Endothelial cell of umbilical vein (primary cell): ENCODE results near the gene GBF1.

Experiments used
- EZH2 ChIP-seq: IDR thresholded peaks from 2 replicates; pipeline ENCODE4 v1.6.1; 2012; ENCODE audit warnings: borderline replicate concordance, low read depth, mild to moderate bottlenecking, moderate library complexity, low read length, inconsistent platforms; ENCODE audit not compliant: severe bottlenecking
- FOS ChIP-seq: IDR thresholded peaks from 2 replicates; pipeline ENCODE4 v1.6.1; 2011; ENCODE audit warnings: mild to moderate bottlenecking, low read length, moderate library complexity, borderline replicate concordance; ENCODE audit not compliant: insufficient read depth
- GATA2 ChIP-seq: IDR thresholded peaks from 2 replicates; pipeline ENCODE4 v1.7.0; 2011; ENCODE audit warnings: low read depth, mild to moderate bottlenecking, moderate library complexity, mixed read lengths, low read length; ENCODE audit not compliant: insufficient read length, insufficient read depth
- JUN ChIP-seq: IDR thresholded peaks from 2 replicates; pipeline ENCODE4 v1.6.1; 2011; ENCODE audit warnings: borderline replicate concordance, low read depth; ENCODE audit not compliant: insufficient read length, insufficient read depth
- MYC ChIP-seq: IDR thresholded peaks from one replicate; pipeline ENCODE4 v1.6.1; 2011; ENCODE audit warnings: mild to moderate bottlenecking, low read depth, low read length
- POLR2A ChIP-seq: IDR thresholded peaks from 2 replicates; pipeline ENCODE4 v1.6.1; 2012; ENCODE audit warnings: low read depth, mild to moderate bottlenecking, control low read depth, low read length
- POLR2AphosphoS5 ChIP-seq: IDR thresholded peaks from 2 replicates; pipeline ENCODE4 v1.6.1; 2012; ENCODE audit warnings: low read depth, mild to moderate bottlenecking, control low read depth, low read length, moderate library complexity; ENCODE audit not compliant: insufficient read depth
- TF ChIP-seq, protein P1 (sequence below), 2 donors: IDR thresholded peaks; 1 replicate in 1 of 2; 2 replicates in 1 of 2; pipeline ENCODE4 v1.5.1; 2011; ENCODE audit warnings: low read length in 2 of 2, mild to moderate bottlenecking in 2 of 2, moderate library complexity in 2 of 2, control low read depth in 1 of 2, inconsistent platforms in 1 of 2, low read depth in 1 of 2; ENCODE audit not compliant: insufficient read depth in 1 of 2; ENCODE audit errors: extremely low read depth in 1 of 2
- TF ChIP-seq, protein P2 (sequence below): IDR thresholded peaks from 2 replicates; pipeline ENCODE4 v1.6.1; 2011; ENCODE audit not compliant: insufficient read depth, insufficient read length

DNA sequence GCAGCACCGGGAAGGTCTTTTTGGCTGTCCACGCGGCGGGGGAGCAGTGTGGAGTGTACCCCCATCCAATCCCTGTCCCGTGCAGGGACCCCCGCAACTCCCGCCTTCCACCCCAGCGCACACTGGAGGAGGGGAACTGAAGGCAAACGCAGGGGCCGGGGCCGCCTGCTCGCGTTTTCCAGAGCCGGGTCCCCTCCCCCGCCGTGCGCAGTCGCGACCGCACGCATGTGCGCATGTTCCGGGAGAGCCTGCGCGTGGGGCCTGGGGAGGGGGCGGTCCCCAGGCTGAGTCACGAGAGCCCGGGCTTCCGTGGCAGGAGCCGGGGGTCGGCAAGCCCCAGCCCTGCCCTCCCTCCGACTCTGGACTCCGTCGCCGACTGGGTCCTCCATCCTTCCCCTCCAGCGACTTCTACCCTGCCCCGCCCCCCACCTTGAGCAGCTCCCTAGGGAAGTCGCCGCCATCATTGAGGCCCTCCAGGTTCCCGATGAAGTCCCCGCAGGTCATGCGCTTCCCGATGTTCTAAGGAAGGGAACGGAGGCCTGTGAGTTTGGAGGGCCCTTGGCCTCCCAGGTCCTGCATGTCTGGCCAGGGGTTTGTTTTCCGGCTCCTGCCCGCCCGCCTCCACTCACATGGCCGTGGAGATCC is 165.2 kb downstream of the GBF1 start:
- TF ChIP-seq, protein P1, sequence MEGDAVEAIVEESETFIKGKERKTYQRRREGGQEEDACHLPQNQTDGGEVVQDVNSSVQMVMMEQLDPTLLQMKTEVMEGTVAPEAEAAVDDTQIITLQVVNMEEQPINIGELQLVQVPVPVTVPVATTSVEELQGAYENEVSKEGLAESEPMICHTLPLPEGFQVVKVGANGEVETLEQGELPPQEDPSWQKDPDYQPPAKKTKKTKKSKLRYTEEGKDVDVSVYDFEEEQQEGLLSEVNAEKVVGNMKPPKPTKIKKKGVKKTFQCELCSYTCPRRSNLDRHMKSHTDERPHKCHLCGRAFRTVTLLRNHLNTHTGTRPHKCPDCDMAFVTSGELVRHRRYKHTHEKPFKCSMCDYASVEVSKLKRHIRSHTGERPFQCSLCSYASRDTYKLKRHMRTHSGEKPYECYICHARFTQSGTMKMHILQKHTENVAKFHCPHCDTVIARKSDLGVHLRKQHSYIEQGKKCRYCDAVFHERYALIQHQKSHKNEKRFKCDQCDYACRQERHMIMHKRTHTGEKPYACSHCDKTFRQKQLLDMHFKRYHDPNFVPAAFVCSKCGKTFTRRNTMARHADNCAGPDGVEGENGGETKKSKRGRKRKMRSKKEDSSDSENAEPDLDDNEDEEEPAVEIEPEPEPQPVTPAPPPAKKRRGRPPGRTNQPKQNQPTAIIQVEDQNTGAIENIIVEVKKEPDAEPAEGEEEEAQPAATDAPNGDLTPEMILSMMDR (IDR thresholded peaks at IDR 0.05; ENCODE audit: extremely low read depth in 1 of 2, insufficient read depth in 1 of 2, low read depth in 1 of 2, low read length in 2 of 2), result no peak
- TF ChIP-seq JUN (no peak), POLR2A (no peak), POLR2AphosphoS5 (no peak), GATA2 (no peak), FOS (no peak), EZH2 (peak; percentile 82), MYC (no peak)
- TF ChIP-seq, protein P2, sequence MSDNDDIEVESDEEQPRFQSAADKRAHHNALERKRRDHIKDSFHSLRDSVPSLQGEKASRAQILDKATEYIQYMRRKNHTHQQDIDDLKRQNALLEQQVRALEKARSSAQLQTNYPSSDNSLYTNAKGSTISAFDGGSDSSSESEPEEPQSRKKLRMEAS, result no peak
